NCI-H446 (cell line): ENCODE measurements around the gene ZNF133.
A peak's percentile ranks its signal among the peaks of the same experiment; 100 is the strongest.
"Not testable (repeated sequence)": the region's sequence is repeated elsewhere in the genome, so short reads cannot be mapped to it uniquely, and the experiment has no call there.

Experiments used
- DNase-seq, 2 experiments: peaks; one replicate each; lab custom pipeline; 2025; lab: John Stamatoyannopoulos, UW

The ZNF133 gene

GRCh38 chr20:18284805-18285533, 3.4 kb upstream of the ZNF133 start:
- DNase-seq = no peak

DNA sequence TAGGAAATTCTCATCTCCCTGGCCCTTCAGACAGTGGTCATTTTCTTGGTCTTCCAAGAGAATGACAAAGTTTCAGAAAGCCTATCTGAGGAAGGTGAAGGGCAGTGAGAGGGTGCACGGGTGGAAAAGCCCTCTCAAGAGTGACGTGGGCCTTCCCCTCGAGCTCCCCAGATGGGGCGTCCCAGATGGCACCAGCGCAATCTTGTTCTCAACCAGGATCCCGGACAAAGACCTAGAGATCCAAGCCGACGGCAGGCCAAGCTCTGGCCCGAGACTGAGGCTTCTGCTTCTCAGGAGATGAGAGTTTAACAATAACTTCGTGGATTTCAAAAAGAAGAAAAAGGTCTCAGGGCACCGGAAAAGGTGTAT, 797 bp upstream of the ZNF133 start:
- no peak for DNase-seq

DNA sequence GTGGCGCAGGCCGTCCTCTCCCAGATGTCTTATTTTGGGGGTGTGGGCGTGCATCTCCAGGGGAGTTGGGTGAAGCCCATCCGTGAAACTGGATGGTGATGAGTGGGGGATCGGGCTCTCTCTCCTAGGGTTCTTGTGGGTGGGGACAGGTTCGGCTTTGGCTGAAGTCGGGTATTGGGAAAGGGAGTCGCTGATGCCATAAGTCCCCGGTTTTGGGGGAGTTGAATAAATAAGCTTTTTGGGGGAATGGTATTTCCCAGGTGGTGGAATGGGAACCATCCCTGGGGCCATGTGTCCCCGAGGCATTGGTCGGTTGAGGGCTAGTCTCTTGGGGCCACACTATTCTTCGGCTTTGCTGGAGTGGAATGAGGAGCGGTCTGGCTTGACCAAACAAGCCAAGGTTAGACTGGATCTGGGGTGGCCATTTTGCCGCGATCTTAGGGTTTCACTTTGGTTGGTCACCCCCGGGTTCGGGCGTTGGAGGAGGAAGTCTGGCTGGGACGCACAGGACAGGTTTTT, 481 bp downstream of the ZNF133 start:
- DNase-seq = no peak

DNA sequence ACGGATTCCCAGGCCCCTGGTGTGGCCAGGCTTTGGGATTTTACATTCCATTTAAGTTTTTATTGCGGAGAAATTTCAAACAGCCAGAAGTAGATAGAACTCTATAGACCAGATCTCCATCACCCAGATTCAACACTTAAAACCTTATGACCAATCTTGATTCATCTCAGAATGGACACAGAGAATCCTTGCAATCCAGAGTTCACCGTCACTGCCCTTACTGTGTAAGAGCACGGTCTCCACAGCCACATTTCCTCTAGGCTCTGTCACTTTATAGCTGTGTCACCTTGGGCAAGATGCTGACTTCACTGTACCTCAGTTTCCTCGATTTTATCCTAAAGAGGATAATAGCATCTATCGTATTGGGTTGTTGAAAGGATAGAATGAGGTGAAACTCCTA, 979 bp downstream of the ZNF133 start:
- DNase-seq = no peak

DNA sequence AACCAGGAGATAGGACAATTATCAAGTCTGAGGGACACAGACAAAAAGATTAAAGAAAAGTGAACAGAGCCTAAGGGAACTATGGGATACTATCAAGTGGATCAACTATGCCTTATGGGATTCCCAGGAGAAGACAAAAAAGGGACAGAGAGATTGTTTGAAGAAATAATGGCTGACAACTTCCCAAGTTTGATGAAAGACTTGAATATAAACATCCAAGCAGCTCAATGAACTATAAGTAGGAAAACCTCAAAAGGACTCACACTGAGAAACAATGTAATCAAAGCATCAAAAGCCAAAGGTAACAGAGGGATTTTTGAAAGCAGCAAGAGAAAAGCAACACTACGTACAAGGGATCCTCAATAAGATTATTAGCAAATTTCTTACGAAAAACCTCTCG, 11.0 kb downstream of the ZNF133 start:
- DNase-seq = no peak

GRCh38 chr20:18304618-18305017, 16.3 kb downstream of the ZNF133 start:
- no peak for DNase-seq

DNA sequence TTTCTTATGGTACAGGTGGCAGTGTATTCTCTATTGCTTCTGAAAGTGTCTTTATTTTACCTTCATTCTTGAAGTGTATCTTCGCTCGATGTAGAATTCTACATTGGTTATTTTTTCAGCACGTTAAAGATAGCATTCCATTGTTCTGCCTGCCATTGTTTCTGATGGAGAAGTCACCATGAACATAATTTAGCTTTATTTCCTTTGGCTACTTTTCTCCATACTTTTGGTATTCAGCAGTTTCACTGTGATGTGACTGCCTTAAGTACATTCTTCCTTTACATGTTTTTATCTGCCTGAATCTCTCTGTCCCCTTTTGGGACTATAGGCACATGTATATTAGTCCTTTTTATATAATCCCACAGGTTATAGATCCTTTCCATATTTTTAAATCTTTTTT, 19.0 kb downstream of the ZNF133 start:
- DNase-seq = no peak

- DNase-seq = no peak
Observed at GRCh38 chr20:18310051-18310450, 21.7 kb downstream of the ZNF133 start.

- DNase-seq = no peak
Observed at GRCh38 chr20:18310592-18310991, 22.3 kb downstream of the ZNF133 start.

DNA sequence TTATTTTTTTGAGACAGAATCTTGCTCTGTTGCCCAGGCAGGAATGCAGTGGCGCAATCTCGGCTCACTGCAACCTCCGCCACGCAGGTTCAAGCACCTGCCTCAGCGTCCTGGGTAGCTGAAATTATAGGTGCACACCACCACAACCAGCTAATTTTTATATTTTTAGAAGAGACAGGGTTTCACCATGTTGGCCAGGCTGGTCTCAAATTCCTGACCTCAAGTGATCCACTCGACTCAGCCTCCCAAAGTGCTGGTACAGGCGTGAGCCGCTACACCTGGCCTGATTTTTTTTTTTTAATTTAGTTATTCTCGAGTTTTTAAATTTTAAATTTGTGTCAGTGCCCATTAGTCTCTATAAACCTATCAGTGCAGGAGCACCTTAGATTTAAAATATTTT, 24.4 kb downstream of the ZNF133 start:
- DNase-seq = no peak

- no peak for DNase-seq
Observed at GRCh38 chr20:18313411-18313810, 25.1 kb downstream of the ZNF133 start.

DNA sequence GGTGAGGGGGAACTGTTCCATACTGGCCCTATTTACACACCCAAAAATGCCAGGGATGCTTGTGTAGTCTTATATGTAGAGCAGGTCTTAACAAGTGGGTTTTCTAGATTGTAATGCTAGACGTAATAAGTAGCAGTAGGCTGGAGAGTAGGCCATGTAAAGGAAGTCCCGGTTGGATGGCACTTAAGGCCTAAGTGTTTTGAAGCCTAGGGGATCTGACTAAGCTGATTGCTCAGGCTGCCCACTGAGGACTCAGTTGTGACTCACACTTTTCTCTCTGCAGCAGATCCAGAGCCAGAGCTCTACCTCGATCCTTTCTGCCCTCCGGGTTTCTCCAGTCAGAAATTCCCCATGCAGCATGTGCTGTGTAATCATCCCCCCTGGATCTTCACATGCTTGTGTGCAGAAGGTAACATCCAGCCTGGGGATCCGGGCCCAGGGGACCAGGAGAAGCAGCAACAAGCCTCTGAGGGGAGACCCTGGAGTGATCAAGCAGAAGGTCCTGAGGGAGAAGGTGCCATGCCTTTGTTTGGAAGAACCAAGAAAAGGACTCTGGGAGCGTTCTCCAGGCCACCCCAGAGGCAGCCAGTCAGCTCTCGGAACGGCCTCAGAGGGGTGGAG, 26.6 kb downstream of the ZNF133 start:
- no peak for DNase-seq

DNA sequence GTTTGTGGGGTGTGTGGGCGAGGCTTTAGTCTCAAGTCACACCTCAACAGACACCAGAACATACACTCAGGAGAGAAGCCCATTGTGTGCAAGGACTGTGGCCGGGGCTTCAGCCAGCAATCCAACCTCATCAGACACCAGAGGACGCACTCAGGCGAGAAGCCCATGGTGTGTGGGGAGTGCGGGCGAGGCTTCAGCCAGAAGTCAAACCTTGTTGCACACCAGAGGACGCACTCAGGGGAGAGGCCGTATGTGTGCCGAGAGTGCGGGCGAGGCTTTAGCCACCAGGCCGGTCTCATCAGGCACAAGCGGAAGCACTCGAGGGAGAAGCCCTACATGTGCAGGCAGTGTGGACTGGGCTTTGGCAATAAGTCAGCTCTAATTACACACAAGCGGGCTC, 27.8 kb downstream of the ZNF133 start:
- DNase-seq = no peak

- no peak for DNase-seq
Observed at GRCh38 chr20:18321316-18321715, 33.0 kb downstream of the ZNF133 start.

DNA sequence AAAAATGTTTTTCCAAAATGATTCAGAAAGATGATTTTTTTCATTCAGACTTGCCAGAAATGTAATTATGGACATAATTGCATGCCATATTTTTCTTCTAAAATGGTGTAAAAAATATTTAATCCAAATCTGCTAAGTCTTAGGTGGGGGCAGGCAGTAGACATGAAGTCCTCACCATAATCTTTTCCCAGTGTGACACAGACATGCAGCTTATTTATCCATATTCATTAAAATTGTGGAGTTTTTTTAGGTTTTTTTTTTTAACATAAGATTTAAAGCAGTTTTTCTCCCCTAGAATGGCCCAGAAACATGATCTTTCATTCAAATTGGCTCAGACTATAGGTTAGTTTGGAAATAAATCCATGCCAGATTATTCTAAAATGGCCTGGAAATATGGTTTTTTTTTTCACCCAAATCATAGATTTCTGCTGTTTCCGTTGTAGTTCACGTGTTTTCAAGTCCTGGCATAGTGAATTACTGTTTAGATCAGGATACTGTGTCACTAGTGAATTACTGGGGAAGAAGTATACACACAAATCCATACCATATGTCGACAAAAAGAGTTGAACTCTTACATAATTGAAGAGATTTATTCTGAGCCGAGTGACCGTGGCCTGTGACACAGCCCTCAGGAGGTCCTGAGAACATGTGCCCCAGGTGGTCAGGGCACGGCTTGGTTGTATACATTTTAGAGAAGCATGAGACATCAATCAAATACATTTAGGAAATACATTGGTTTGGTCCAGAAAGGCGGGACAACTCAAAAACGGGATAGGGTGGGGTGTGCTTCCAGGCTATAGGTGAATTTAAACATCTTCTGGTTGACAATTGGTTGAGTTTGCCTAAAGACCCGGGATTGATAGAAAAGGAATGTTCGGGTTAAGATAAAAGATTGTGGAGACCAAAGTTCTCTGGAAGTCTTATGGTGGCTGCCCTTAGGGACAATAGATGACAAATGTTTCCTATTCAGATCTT, 33.9 kb downstream of the ZNF133 start:
- DNase-seq = peak in 1 of 2 experiments; percentile 5

- DNase-seq = no peak
Observed at GRCh38 chr20:18323705-18324104, 35.4 kb downstream of the ZNF133 start.

GRCh38 chr20:18324596-18325089, 36.3 kb downstream of the ZNF133 start:
- DNase-seq = no peak

- no peak for DNase-seq
Observed at GRCh38 chr20:18326990-18327389, 38.7 kb downstream of the ZNF133 start.

GRCh38 chr20:18331694-18332093, 43.4 kb downstream of the ZNF133 start:
- DNase-seq = no peak

DNA sequence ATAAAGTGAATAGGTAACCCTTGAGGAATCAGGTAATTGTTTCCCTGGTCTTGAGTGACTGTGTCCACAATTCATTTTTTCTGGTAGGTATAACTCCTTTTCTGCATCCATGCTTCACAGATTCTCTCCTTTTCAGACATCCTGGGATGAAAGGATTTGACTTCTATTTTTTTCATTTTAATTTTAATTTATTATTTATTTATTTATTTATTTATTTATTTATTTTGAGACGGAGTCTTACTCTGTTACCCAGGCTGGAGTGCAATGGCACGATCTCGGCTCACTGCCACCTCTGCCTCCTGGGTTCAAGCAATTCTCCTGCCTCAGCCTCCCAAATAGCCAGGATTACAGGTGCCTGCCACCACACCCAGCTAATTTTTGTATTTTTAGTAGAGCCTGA, 61.4 kb downstream of the ZNF133 start:
- DNase-seq = not testable (repeated sequence)

- DNase-seq = no peak
Observed at GRCh38 chr20:18359854-18360253, 71.5 kb downstream of the ZNF133 start.

GRCh38 chr20:18360635-18361034, 72.3 kb downstream of the ZNF133 start:
- DNase-seq = no peak
